B cell (primary cell): ENCODE measurements around the gene RBM17. TPM values are rescaled to one million over a fixed set of nuclear protein-coding genes. Genes with fewer than 3 reads are reported as not detected.

Source experiments
- ATAC-seq: fragments of 200-7000 bp; cut with Tn5 transposase; one replicate; pipeline ENCODE4 v1.10.0; 2021; ENCODE audit warnings: low read depth, mild to moderate bottlenecking, moderate number of reproducible peaks, moderate library complexity
- CTCF ChIA-PET: fragments of 350-600 bp; sonication (Branson Sonifier 250); formaldehyde crosslinking; loops from one replicate; lab custom pipeline; 2021; ENCODE audit warnings: antibody characterized with exemption, inconsistent platforms; lab: Charles Lee
- POLR2A ChIA-PET: fragments of 350-600 bp; sonication (Branson Sonifier 250); formaldehyde crosslinking; loops from one replicate; lab custom pipeline; 2021; ENCODE audit warnings: antibody characterized with exemption; lab: Charles Lee
- DNase-seq: peaks from one replicate; pipeline ENCODE4 v3.0.0; 2013
- H2AFZ ChIP-seq: 2 replicates; pipeline ENCODE4 v1.6.1; 2012; ENCODE audit warnings: mild to moderate bottlenecking, low read depth, low read length; ENCODE audit not compliant: insufficient read depth, poor library complexity, severe bottlenecking
- H3K27ac ChIP-seq, 2 donors: 1 replicate in 1 of 2; 2 replicates in 1 of 2; pipeline ENCODE4 v1.5.1; 2012 to 2013; ENCODE audit warnings: low read length in 2 of 2, mild to moderate bottlenecking in 2 of 2, moderate library complexity in 1 of 2
- H3K27me3 ChIP-seq, 4 experiments: fragments of 200-600 bp in 1 of 4; sonication (generic) in 1 of 4; replicated peaks in 1 of 4; 1 replicate in 2 of 4; 2 replicates in 2 of 4; pipeline versions ENCODE4 v1.6.1 to v1.7.0; 2013 to 2016; ENCODE audit warnings: low read length in 3 of 4, mild to moderate bottlenecking in 2 of 4, mixed read lengths in 1 of 4, moderate library complexity in 1 of 4; ENCODE audit not compliant: insufficient read depth in 4 of 4, control insufficient read depth in 3 of 4; ENCODE audit errors: control extremely low read depth in 1 of 4
- H3K36me3 ChIP-seq, 2 experiments: replicated peaks in 1 of 2; 1 replicate in 1 of 2; 2 replicates in 1 of 2; pipeline versions ENCODE4 v1.6.1 to v1.7.1; 2013; ENCODE audit warnings: low read length in 1 of 2; ENCODE audit not compliant: insufficient read depth in 2 of 2, control insufficient read depth in 1 of 2; ENCODE audit errors: control extremely low read depth in 1 of 2, extremely low read depth in 1 of 2
- H3K4me1 ChIP-seq, 2 donors: fragments of 200-600 bp in 1 of 2; sonication (generic) in 1 of 2; 1 replicate in 1 of 2; 2 replicates in 1 of 2; pipeline versions ENCODE4 v1.5.1 to v1.6.1; 2013 to 2017; ENCODE audit warnings: low read length in 2 of 2; ENCODE audit not compliant: control insufficient read depth in 2 of 2, insufficient read depth in 2 of 2
- H3K4me2 ChIP-seq: replicated peaks from 2 replicates; pipeline ENCODE3; 2012; ENCODE audit warnings: mild to moderate bottlenecking, low read depth, low read length; ENCODE audit not compliant: poor library complexity, severe bottlenecking
- H3K4me3 ChIP-seq, 5 experiments: fragments of 200-600 bp in 1 of 5; sonication (generic) in 1 of 5; 1 replicate in 3 of 5; 2 replicates in 2 of 5; pipeline versions ENCODE4 v1.5.1 to v1.7.0; 2011 to 2016; ENCODE audit warnings: low read length in 4 of 5, mild to moderate bottlenecking in 4 of 5, low read depth in 2 of 5, control low read depth in 1 of 5, moderate library complexity in 1 of 5; ENCODE audit not compliant: insufficient read depth in 1 of 5; ENCODE audit errors: control extremely low read depth in 1 of 5, extremely low read depth in 1 of 5
- H3K79me2 ChIP-seq: fragments of 200-600 bp; sonication (generic); one replicate; pipeline ENCODE4 v1.6.0; 2016; ENCODE audit warnings: low read length; ENCODE audit not compliant: control insufficient read depth, insufficient read depth
- H3K9ac ChIP-seq: fragments of 200-600 bp; sonication (generic); 2 replicates; pipeline ENCODE4 v1.6.1; 2017; ENCODE audit warnings: mild to moderate bottlenecking, low read length, moderate library complexity
- H3K9me3 ChIP-seq, 3 donors: one replicate each; pipeline versions ENCODE4 v1.6.1 to v1.7.1; 2013; ENCODE audit warnings: low read length in 2 of 3; ENCODE audit not compliant: control insufficient read depth in 2 of 3, insufficient read depth in 1 of 3; ENCODE audit errors: control extremely low read depth in 1 of 3
- H4K20me1 ChIP-seq: 2 replicates; pipeline ENCODE4 v1.6.0; 2012; ENCODE audit warnings: mild to moderate bottlenecking, low read length; ENCODE audit not compliant: insufficient read depth, control insufficient read depth, poor library complexity, severe bottlenecking
- H3K27ac Mint-ChIP-seq: one replicate; pipeline ENCODE4 v1.8.0; 2021; ENCODE audit warnings: mixed read lengths
- H3K27me3 Mint-ChIP-seq: one replicate; pipeline ENCODE4 v1.8.0; 2021; ENCODE audit warnings: mixed read lengths
- H3K4me1 Mint-ChIP-seq: one replicate; pipeline ENCODE4 v1.8.0; 2021; ENCODE audit warnings: mixed read lengths
- H3K4me3 Mint-ChIP-seq: one replicate; pipeline ENCODE4 v1.8.0; 2021; ENCODE audit warnings: mixed read lengths
- H3K9me3 Mint-ChIP-seq: one replicate; pipeline ENCODE4 v1.8.0; 2022; ENCODE audit warnings: mixed read lengths; ENCODE audit not compliant: insufficient read depth
- EZH2 ChIP-seq: IDR thresholded peaks from 2 replicates; pipeline ENCODE4 v1.6.1; 2012; ENCODE audit warnings: borderline replicate concordance, low read depth, mild to moderate bottlenecking, moderate library complexity, low read length; ENCODE audit not compliant: insufficient read depth, poor library complexity, severe bottlenecking
- WGBS: methylation state at CpG from one replicate; pipeline ENCODE4 v1.1.5; 2013; ENCODE audit warnings: missing lambda C conversion rate; ENCODE audit not compliant: insufficient coverage; 5-methylcytosine and 5-hydroxymethylcytosine counted together
- intact Hi-C: fragments of 100-400 bp; cut with micrococcal nuclease; formaldehyde crosslinking; loops from one replicate; pipeline ENCODE4 v1.10.0; 2022
- polyA plus RNA-seq: library from polyadenylated mRNA; depleted of rRNA; stranded (reverse); fragments of >200 nt; gene quantifications from 2 replicates; pipeline ENCODE4 v1.2.3, GENCODE V29; 2012
- total RNA-seq, 2 donors: library from RNA; stranded (reverse); fragments of 120-200 nt in 1 of 2; gene quantifications; 1 replicate in 1 of 2; 2 replicates in 1 of 2; pipeline versions ENCODE4 v1.2.3 to v1.2.4, GENCODE V29; 2013 to 2022
- TF ChIP-seq, protein P1 (sequence below): fragments of 200-600 bp; IDR thresholded peaks from one replicate; pipeline ENCODE4 v1.8.0; 2022; ENCODE audit warnings: antibody characterized with exemption, mild to moderate bottlenecking

Gene RBM17
- total and polyA plus RNA-seq, 2 donors (not counting 1 experiment from before 2014, with no cell fraction given) = 34.7 to 168 TPM

- no peaks in the 10 kb centered on the region for H3K27me3 Mint-ChIP-seq
- Histone ChIP-seq H3K4me1 (no peaks in the 10 kb centered on the region), H3K27me3 (no peaks in the 10 kb centered on the region), H3K79me2 (peaks cover 82% of the 10 kb centered on the region), H4K20me1 (peaks cover 53% of the 10 kb centered on the region), H3K4me3 (no peak overlapping the region), H2AFZ (no peak overlapping the region), H3K4me2 (no peak overlapping the region), H3K9ac (no peak overlapping the region), H3K9me3 (no peaks in the 10 kb centered on the region), H3K36me3 (peaks cover 18 to 41% of the 10 kb centered on the region in 2 experiments), H3K27ac (no peak overlapping the region)
- H3K4me1 Mint-ChIP-seq = peaks cover 43% of the 10 kb centered on the region
- ATAC-seq (no peak), DNase-seq (no peak)
- TF ChIP-seq EZH2 = no peak
- TF ChIP-seq, protein P1, sequence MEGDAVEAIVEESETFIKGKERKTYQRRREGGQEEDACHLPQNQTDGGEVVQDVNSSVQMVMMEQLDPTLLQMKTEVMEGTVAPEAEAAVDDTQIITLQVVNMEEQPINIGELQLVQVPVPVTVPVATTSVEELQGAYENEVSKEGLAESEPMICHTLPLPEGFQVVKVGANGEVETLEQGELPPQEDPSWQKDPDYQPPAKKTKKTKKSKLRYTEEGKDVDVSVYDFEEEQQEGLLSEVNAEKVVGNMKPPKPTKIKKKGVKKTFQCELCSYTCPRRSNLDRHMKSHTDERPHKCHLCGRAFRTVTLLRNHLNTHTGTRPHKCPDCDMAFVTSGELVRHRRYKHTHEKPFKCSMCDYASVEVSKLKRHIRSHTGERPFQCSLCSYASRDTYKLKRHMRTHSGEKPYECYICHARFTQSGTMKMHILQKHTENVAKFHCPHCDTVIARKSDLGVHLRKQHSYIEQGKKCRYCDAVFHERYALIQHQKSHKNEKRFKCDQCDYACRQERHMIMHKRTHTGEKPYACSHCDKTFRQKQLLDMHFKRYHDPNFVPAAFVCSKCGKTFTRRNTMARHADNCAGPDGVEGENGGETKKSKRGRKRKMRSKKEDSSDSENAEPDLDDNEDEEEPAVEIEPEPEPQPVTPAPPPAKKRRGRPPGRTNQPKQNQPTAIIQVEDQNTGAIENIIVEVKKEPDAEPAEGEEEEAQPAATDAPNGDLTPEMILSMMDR = no peak
- H3K27ac Mint-ChIP-seq = no peak overlapping the region
- intact Hi-C loops = no loop called here
- CTCF ChIA-PET = interaction anchor here (0.6 to 2.5 kb wide), 2 partner anchors 206 to 308 kb away, joined by 3 to 10 read pairs; no protein-coding TSS in a partner anchor
- no peaks in the 10 kb centered on the region for H3K9me3 Mint-ChIP-seq
- 95% methylated on average over 3 of the region's 7 CpGs for WGBS
- no peak overlapping the region for H3K4me3 Mint-ChIP-seq
- POLR2A ChIA-PET = no interaction called here
Observed at GRCh38 chr10:6098156-6098555, 9.3 kb downstream of the RBM17 start.

GRCh38 chr10:6100370-6100769 lies 11.5 kb downstream of the RBM17 start:
- Histone ChIP-seq H2AFZ (no peak overlapping the region), H3K9me3 (no peaks in the 10 kb centered on the region), H4K20me1 (peaks cover 50% of the 10 kb centered on the region), H3K27me3 (no peaks in the 10 kb centered on the region), H3K4me1 (no peaks in the 10 kb centered on the region), H3K9ac (no peak overlapping the region), H3K4me2 (no peak overlapping the region), H3K36me3 (peaks cover 18 to 62% of the 10 kb centered on the region in 2 experiments), H3K4me3 (no peak overlapping the region), H3K27ac (no peak overlapping the region), H3K79me2 (peaks cover 65% of the 10 kb centered on the region)
- ATAC-seq (no peak), DNase-seq (no peak)
- WGBS = no CpG with 5 or more reads among the region's 1 CpG
- Mint-ChIP-seq H3K4me3 (no peak overlapping the region), H3K27me3 (no peaks in the 10 kb centered on the region), H3K9me3 (no peaks in the 10 kb centered on the region), H3K27ac (peak overlapping the region; percentile 23), H3K4me1 (peaks cover 27% of the 10 kb centered on the region)
- no peak for TF ChIP-seq EZH2
- TF ChIP-seq, protein P1 = no peak
- intact Hi-C loops = no loop called here
- ChIA-PET CTCF (interaction anchor here (1.0 to 1.9 kb wide), 5 partner anchors 14 to 305 kb away, joined by 3 to 11 read pairs (median 4); partner anchors contain the start of gene PFKFB3), POLR2A (no interaction called here)
